Neural cell (in vitro differentiated cells): ENCODE results near the gene GPR143.

Experiments used
- CTCF ChIP-seq: fragments of 450-650 bp; IDR thresholded peaks from 2 replicates; pipeline ENCODE4 v1.5.1; 2014; ENCODE audit warnings: antibody characterized with exemption, mild to moderate bottlenecking, moderate library complexity; ENCODE audit not compliant: poor library complexity, severe bottlenecking
- EP300 ChIP-seq: fragments of 450-650 bp; conservative IDR thresholded peaks from 2 replicates; pipeline ENCODE4 v1.6.1; 2014; ENCODE audit warnings: antibody characterized with exemption, mild to moderate bottlenecking, moderate library complexity; ENCODE audit not compliant: poor library complexity, severe bottlenecking
- EZH2 ChIP-seq: fragments of 200-600, 300-800 bp; shearing (Covaris generic), sonication (generic); IDR thresholded peaks from 2 replicates; pipeline ENCODE4 v1.6.1; 2014; ENCODE audit warnings: antibody characterized with exemption, low read length, borderline replicate concordance, mild to moderate bottlenecking; ENCODE audit not compliant: insufficient read depth, poor library complexity, severe bottlenecking
- MXI1 ChIP-seq: fragments of 450-650 bp; conservative IDR thresholded peaks from 2 replicates; pipeline ENCODE4 v1.6.1; 2014; ENCODE audit warnings: antibody characterized with exemption, mild to moderate bottlenecking; ENCODE audit not compliant: poor library complexity, severe bottlenecking
- POLR2AphosphoS5 ChIP-seq: IDR thresholded peaks from 2 replicates; pipeline ENCODE4 v1.6.1; 2012
- RAD21 ChIP-seq: fragments of 450-650 bp; conservative IDR thresholded peaks from 2 replicates; pipeline ENCODE4 v1.6.1; 2014; ENCODE audit warnings: antibody characterized with exemption, mild to moderate bottlenecking, moderate library complexity
- REST ChIP-seq: IDR thresholded peaks from 2 replicates; pipeline ENCODE4 v1.6.1; 2012; ENCODE audit warnings: borderline replicate concordance
- SMC3 ChIP-seq: fragments of 450-650 bp; conservative IDR thresholded peaks from 2 replicates; pipeline ENCODE4 v1.6.1; 2014; ENCODE audit warnings: antibody characterized with exemption, mild to moderate bottlenecking, moderate library complexity; ENCODE audit not compliant: poor library complexity

GRCh38 chrX:9681011-9681410 lies 84.6 kb downstream of the GPR143 start:
- TF ChIP-seq POLR2AphosphoS5 (no peak), EZH2 (no peak), CTCF (no peak), MXI1 (no peak), SMC3 (no peak), REST (no peak), RAD21 (no peak), EP300 (no peak)
